Osteoblast (primary cell): ENCODE data around the gene ZNF282. TPM values are rescaled to one million over a fixed set of nuclear protein-coding genes. Genes with fewer than 3 reads are reported as not detected.

ENCODE experiments used
- DNase-seq: peaks from one replicate; pipeline ENCODE4 v3.0.0; 2011; ENCODE audit warnings: low spot score, mixed read lengths; ENCODE audit not compliant: insufficient read length; ENCODE audit errors: missing footprints
- H2AFZ ChIP-seq: 2 replicates; pipeline ENCODE4 v1.6.0; 2011; ENCODE audit warnings: mild to moderate bottlenecking, low read length
- H3K27ac ChIP-seq: 2 replicates; pipeline ENCODE4 v1.5.1; 2011; ENCODE audit warnings: mild to moderate bottlenecking, low read depth, low read length, moderate library complexity
- H3K27me3 ChIP-seq: 2 replicates; pipeline ENCODE4 v1.6.0; 2012; ENCODE audit warnings: mild to moderate bottlenecking, control low read depth, inconsistent platforms, low read length, moderate library complexity; ENCODE audit not compliant: insufficient read depth
- H3K36me3 ChIP-seq: 2 replicates; pipeline ENCODE4 v1.5.1; 2011; ENCODE audit warnings: mild to moderate bottlenecking, low read length, control low read depth, moderate library complexity; ENCODE audit not compliant: insufficient read depth
- H3K4me1 ChIP-seq: 2 replicates; pipeline ENCODE4 v1.5.1; 2011; ENCODE audit warnings: mild to moderate bottlenecking, low read length, control low read depth, moderate library complexity; ENCODE audit not compliant: insufficient read depth
- H3K4me2 ChIP-seq: 2 replicates; pipeline ENCODE4 v1.6.0; 2011; ENCODE audit warnings: mild to moderate bottlenecking, low read length; ENCODE audit not compliant: insufficient read depth
- H3K4me3 ChIP-seq: fragments of 200-600 bp; sonication (generic); 3 replicates; pipeline ENCODE4 v1.5.1; 2012; ENCODE audit warnings: mild to moderate bottlenecking, low read length, inconsistent platforms; ENCODE audit not compliant: insufficient read depth
- H3K79me2 ChIP-seq: 2 replicates; pipeline ENCODE4 v1.6.0; 2012; ENCODE audit warnings: mild to moderate bottlenecking, low read length, control low read depth, inconsistent platforms; ENCODE audit not compliant: insufficient read depth
- H3K9me3 ChIP-seq: 2 replicates; pipeline ENCODE4 v1.5.1; 2011; ENCODE audit warnings: low read depth, low read length, control low read depth
- H4K20me1 ChIP-seq: 2 replicates; pipeline ENCODE4 v1.6.0; 2012; ENCODE audit warnings: mild to moderate bottlenecking, low read length, control low read depth; ENCODE audit not compliant: insufficient read depth
- CTCF ChIP-seq: IDR thresholded peaks from 2 replicates; pipeline ENCODE4 v1.5.1; 2011; ENCODE audit warnings: mild to moderate bottlenecking, low read depth, low read length, moderate library complexity; ENCODE audit errors: extremely low read depth
- total RNA-seq: library from RNA; depleted of rRNA; stranded (reverse); fragments of >200 nt; gene quantifications from 2 replicates; pipeline ENCODE4 v1.2.3, GENCODE V29; 2012

Gene ZNF282
- total RNA-seq, 1 donor = 28.6 TPM

- Histone ChIP-seq H3K27ac (no peak overlapping the region), H3K36me3 (peaks cover 78% of the 10 kb centered on the region), H3K4me1 (peaks cover 2% of the 10 kb centered on the region), H3K9me3 (no peaks in the 10 kb centered on the region), H3K4me3 (no peak overlapping the region), H3K27me3 (no peaks in the 10 kb centered on the region), H2AFZ (no peak overlapping the region), H3K4me2 (no peak overlapping the region), H3K79me2 (peaks cover 44% of the 10 kb centered on the region), H4K20me1 (peaks cover 33% of the 10 kb centered on the region)
- no peak for TF ChIP-seq CTCF
- DNase-seq = no peak
Observed at GRCh38 chr7:149205690-149206381, 10.5 kb downstream of the ZNF282 start.

GRCh38 chr7:149207324-149208035 is 12.1 kb downstream of the ZNF282 start:
- Histone ChIP-seq H3K27me3 (no peaks in the 10 kb centered on the region), H2AFZ (no peak overlapping the region), H3K79me2 (peaks cover 34% of the 10 kb centered on the region), H3K9me3 (no peaks in the 10 kb centered on the region), H3K36me3 (peaks cover 80% of the 10 kb centered on the region), H3K4me2 (no peak overlapping the region), H3K4me3 (no peak overlapping the region), H4K20me1 (peaks cover 33% of the 10 kb centered on the region), H3K4me1 (peaks cover 2% of the 10 kb centered on the region), H3K27ac (no peak overlapping the region)
- no peak for TF ChIP-seq CTCF
- peak; percentile 66 for DNase-seq

- H3K79me2 ChIP-seq = peaks cover 13% of the 10 kb centered on the region
Observed at GRCh38 chr7:149209518-149210269, 14.3 kb downstream of the ZNF282 start.

More at GRCh38 chr7:149209518-149210269, 14.3 kb downstream of the ZNF282 start:
- no peaks in the 10 kb centered on the region for H3K9me3 ChIP-seq
- H4K20me1 ChIP-seq = peaks cover 23% of the 10 kb centered on the region
- H3K36me3 ChIP-seq = peaks cover 80% of the 10 kb centered on the region
- peak; percentile 77 for TF ChIP-seq CTCF
- peaks cover 2% of the 10 kb centered on the region for H3K4me1 ChIP-seq
- no peak overlapping the region for H3K27ac ChIP-seq
- no peaks in the 10 kb centered on the region for H3K27me3 ChIP-seq
- peak; percentile 95 for DNase-seq
- H3K4me3 ChIP-seq = no peak overlapping the region
- H2AFZ ChIP-seq = no peak overlapping the region
- H3K4me2 ChIP-seq = no peak overlapping the region
